Fibroblast of mammary gland (primary cell): ENCODE measurements around the gene CCDC150.
"Not testable (repeated sequence)": the region's sequence is repeated elsewhere in the genome, so short reads cannot be mapped to it uniquely, and the experiment has no call there.

Source experiments
- DNase-seq: peaks from one replicate; pipeline ENCODE4 v3.0.0-alpha.2; 2010; ENCODE audit warnings: low read depth
- H3K4me3 ChIP-seq: 2 replicates; pipeline ENCODE4 v1.5.1; 2011; ENCODE audit warnings: low read depth, mild to moderate bottlenecking, low read length, moderate library complexity; ENCODE audit not compliant: control insufficient read depth
- TF ChIP-seq, protein P1 (sequence below): conservative IDR thresholded peaks from 2 replicates; pipeline ENCODE4 v1.5.1; 2011; ENCODE audit warnings: low read depth, low read length, inconsistent platforms; ENCODE audit not compliant: control insufficient read depth, insufficient read depth

CCDC150 gene

DNA sequence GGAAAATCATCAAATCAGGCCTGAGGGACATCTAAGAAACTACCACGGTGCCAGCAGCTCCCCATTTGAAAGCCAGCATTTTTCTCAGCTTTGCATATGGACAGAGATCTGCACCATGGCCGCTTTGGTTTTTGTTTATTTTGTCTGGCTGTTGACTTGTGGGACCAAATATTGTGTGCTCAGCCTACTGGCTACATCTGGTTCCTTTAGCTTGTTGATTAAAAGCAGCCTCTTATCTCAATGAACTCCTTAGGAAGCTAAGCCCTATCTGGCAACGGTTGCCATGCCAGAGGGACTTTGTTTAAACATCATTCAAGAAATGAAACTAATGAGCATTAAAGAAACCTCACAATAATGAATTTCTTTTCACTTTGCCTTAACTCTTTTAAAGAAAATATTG lies 32.4 kb upstream of the CCDC150 start:
- no peak for DNase-seq
- no peak overlapping the region for H3K4me3 ChIP-seq
- TF ChIP-seq, protein P1, sequence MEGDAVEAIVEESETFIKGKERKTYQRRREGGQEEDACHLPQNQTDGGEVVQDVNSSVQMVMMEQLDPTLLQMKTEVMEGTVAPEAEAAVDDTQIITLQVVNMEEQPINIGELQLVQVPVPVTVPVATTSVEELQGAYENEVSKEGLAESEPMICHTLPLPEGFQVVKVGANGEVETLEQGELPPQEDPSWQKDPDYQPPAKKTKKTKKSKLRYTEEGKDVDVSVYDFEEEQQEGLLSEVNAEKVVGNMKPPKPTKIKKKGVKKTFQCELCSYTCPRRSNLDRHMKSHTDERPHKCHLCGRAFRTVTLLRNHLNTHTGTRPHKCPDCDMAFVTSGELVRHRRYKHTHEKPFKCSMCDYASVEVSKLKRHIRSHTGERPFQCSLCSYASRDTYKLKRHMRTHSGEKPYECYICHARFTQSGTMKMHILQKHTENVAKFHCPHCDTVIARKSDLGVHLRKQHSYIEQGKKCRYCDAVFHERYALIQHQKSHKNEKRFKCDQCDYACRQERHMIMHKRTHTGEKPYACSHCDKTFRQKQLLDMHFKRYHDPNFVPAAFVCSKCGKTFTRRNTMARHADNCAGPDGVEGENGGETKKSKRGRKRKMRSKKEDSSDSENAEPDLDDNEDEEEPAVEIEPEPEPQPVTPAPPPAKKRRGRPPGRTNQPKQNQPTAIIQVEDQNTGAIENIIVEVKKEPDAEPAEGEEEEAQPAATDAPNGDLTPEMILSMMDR, result no peak

DNA sequence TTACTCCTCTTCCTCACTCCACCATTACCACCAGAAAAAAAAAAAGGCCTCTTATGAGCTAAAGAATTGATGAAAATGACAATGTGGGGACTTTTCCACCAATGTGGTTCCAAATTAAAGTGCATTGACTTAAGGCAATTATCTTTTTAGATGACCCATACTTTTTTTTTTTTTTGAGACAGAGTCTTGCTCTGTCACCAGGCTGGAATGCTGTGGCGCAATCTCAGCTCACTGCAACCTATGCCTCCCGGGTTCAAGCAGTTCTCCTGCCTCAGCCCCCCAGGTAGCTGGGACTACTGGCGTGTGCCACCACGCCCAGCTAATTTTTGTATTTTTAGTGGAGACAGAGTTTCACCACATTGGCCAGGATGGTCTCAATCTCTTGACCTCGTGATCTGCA lies 31.6 kb upstream of the CCDC150 start:
- DNase-seq, result peak; percentile 41
- H3K4me3 ChIP-seq, result not testable (repeated sequence)

DNA sequence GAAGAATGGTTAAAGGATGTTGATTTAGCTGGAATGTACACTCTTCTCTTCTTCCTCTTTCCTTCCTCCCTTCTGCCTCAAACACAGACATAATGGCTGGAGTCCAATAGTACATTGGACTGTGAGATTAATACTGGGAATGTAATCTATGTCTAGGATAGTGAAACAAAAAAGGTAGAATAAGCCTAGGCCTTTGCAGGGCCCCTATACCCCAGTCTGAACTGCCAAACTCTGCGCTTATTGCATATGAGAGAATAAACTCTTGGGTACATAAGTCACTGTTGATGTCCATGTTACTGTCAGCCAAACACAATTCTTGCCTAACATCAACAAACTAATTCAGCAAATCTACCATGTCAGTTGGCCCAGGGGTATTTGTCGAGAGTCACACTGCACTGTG lies 29.7 kb upstream of the CCDC150 start:
- no peak for DNase-seq
- TF ChIP-seq, protein P1, result no peak
- no peak overlapping the region for H3K4me3 ChIP-seq

DNA sequence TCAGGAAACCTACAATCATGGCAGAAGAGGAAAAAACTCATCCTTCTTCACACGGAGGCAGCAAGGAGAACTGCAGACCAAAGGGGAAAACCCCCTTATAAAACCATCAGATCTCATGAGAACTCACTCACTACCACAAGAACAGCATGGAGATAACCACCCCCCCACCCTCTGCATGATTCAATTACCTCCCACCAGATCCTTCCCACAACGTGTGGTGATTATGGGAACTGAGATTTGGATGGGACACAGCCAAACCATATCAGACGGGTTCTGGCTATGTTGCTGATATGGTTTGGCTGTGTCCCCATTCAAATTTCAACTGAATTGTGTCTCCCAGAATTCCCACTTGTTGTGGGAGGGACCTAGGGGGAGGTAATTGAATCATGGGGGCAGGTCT lies 28.7 kb upstream of the CCDC150 start:
- TF ChIP-seq, protein P1, result no peak
- no peak for DNase-seq
- no peak overlapping the region for H3K4me3 ChIP-seq

DNA sequence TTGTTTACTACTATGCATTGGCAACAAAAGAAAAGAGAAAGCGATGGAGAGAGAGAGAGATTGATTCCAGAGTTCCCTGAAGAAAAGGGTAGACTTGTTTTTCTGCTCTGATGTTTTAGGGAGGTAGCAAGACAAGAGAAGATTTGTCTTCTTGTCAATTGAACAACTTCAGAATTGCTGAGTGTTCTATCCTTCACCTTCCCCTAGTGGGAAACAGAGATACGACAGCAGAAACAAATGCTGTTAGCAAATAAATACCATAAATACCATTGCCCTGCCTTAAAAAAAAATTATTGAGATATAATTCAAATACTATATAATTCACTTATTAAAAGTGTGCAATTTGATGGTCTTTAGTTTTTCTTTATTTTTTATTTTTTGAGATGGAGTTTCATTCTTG lies 26.2 kb upstream of the CCDC150 start:
- no peak for DNase-seq
- no peak overlapping the region for H3K4me3 ChIP-seq
- TF ChIP-seq, protein P1, result no peak

DNA sequence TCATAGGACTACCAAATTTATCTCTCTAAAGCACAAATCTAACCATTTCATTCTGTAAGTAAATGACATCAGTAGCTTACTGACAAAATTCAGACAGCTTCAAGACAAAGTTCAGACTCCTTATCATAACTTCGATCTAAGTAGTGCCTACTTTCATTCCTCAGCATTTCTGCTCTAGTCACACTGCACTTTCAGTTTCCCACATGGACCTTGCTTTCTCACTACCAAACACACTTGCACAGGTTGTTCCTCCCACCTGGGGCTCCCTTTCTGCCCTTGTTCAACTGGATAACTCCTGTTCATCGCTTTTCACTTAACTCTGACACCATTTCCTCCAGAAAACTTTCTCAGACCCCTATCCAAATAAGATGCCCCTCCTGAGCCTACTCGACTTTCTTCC lies 22.1 kb upstream of the CCDC150 start:
- DNase-seq, result no peak
- no peak overlapping the region for H3K4me3 ChIP-seq
- TF ChIP-seq, protein P1, result no peak

DNA sequence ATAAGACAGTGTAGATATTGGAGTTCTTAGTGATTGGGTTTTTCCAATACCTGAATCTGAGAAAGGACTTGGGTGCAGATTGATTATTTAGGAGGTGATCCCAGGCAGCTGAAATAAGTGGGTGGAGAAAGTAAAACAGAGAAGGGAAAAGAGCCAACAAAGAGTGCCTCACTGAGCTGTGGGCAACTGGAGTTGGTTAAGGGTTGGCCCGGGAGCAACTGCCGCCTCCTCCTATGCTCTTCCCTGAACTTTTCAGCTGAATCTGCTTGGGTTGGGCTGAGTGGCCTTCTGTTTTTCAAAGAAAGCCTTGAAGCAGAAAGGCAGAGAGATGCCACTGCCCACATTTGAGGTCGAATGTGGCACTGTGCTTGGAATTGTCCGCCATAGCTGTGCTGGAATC lies 20.9 kb upstream of the CCDC150 start:
- TF ChIP-seq, protein P1, result no peak
- DNase-seq, result no peak

More for the DNA sequence above, 20.9 kb upstream of the CCDC150 start:
- no peak overlapping the region for H3K4me3 ChIP-seq
